ENCODE measurements around the gene MAPKAPK3. TPM values are rescaled to one million over a fixed set of nuclear protein-coding genes. Genes with fewer than 3 reads are reported as not detected.

Gene MAPKAPK3
- total and polyA plus RNA-seq, 2 of the 4 experiments (the other 2 are of a cell fraction), result 38.3 to 57.2 TPM

GRCh38 chr3:50620820-50621219 lies 3.9 kb downstream of the MAPKAPK3 start:
- dilution Hi-C loops (cut with HindIII; ENCODE audit: low sequenced_read_pairs, unreplicated experiment) (no loop called here), in situ Hi-C loops (cut with MboI; ENCODE audit: low sequenced_read_pairs) (loop anchor here (25.0 kb wide), 1 partner anchor 1066 kb away; no protein-coding TSS in a partner anchor)
- TF ChIP-seq, protein P1, sequence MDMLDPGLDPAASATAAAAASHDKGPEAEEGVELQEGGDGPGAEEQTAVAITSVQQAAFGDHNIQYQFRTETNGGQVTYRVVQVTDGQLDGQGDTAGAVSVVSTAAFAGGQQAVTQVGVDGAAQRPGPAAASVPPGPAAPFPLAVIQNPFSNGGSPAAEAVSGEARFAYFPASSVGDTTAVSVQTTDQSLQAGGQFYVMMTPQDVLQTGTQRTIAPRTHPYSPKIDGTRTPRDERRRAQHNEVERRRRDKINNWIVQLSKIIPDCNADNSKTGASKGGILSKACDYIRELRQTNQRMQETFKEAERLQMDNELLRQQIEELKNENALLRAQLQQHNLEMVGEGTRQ (IDR thresholded peaks at IDR 0.05; ENCODE audit: low read depth, low read length), result no peak
- no peak for TF ChIP-seq POLR2A (IDR thresholded peaks at IDR 0.05; ENCODE audit: low read depth, low read length)
- no peak for TF ChIP-seq CEBPB (IDR thresholded peaks at IDR 0.05; ENCODE audit: low read depth, low read length)
- TF ChIP-seq RFX5 (IDR thresholded peaks at IDR 0.05; ENCODE audit: low read depth, low read length), result no peak
- no peak for TF ChIP-seq MXI1 (IDR thresholded peaks at IDR 0.05; ENCODE audit: borderline replicate concordance, low read depth, low read length)
- TF ChIP-seq MAZ (IDR thresholded peaks at IDR 0.05; ENCODE audit: borderline replicate concordance, low read depth, low read length), result no peak
- no peak for TF ChIP-seq RCOR1 (IDR thresholded peaks at IDR 0.05; ENCODE audit: insufficient replicate concordance, low read length)
- TF ChIP-seq, protein P2, sequence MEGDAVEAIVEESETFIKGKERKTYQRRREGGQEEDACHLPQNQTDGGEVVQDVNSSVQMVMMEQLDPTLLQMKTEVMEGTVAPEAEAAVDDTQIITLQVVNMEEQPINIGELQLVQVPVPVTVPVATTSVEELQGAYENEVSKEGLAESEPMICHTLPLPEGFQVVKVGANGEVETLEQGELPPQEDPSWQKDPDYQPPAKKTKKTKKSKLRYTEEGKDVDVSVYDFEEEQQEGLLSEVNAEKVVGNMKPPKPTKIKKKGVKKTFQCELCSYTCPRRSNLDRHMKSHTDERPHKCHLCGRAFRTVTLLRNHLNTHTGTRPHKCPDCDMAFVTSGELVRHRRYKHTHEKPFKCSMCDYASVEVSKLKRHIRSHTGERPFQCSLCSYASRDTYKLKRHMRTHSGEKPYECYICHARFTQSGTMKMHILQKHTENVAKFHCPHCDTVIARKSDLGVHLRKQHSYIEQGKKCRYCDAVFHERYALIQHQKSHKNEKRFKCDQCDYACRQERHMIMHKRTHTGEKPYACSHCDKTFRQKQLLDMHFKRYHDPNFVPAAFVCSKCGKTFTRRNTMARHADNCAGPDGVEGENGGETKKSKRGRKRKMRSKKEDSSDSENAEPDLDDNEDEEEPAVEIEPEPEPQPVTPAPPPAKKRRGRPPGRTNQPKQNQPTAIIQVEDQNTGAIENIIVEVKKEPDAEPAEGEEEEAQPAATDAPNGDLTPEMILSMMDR (conservative IDR thresholded peaks at IDR 0.05; ENCODE audit: low read depth, low read length), result no peak

More at GRCh38 chr3:50620820-50621219, 3.9 kb downstream of the MAPKAPK3 start:
- no peak overlapping the region for H2BK15ac ChIP-seq (ENCODE audit: low read depth, low read length)
- peaks cover 6 to 16% of the 10 kb centered on the region in 2 experiments; a peak in 2 of 4 replicates for H3K79me1 ChIP-seq (ENCODE audit: low read depth in 1 of 2, low read length in 2 of 2)
- no peak overlapping the region for H3K9ac ChIP-seq (ENCODE audit: low read depth, low read length)
- H3K4me1 ChIP-seq (ENCODE audit: control insufficient read depth, insufficient read depth, low read length), result peaks cover 9% of the 10 kb centered on the region
- CTCF ChIA-PET, result no interaction called here
- H3K14ac ChIP-seq (replicated peaks; ENCODE audit: low read depth, low read length), result no peak overlapping the region
- BruUV-seq (replicated peaks), result no TSS peak
- no peaks in the 10 kb centered on the region for H3K36me3 ChIP-seq (ENCODE audit: control insufficient read depth, insufficient read depth, low read length)
- H2AFZ ChIP-seq (replicated peaks; ENCODE audit: low read length, poor library complexity), result no peak overlapping the region
- H3K9me1 ChIP-seq (ENCODE audit: insufficient read depth, low read length), result peaks cover 13% of the 10 kb centered on the region
- no peak overlapping the region for H2AK5ac ChIP-seq (ENCODE audit: low read depth, low read length)
- H3K4ac ChIP-seq (ENCODE audit: low read depth, low read length), result no peak overlapping the region
- ATAC-seq (ENCODE audit: low read depth), result no peak
- H3K4me3 ChIP-seq (ENCODE audit: insufficient read depth, low read depth, low read length), result no peak overlapping the region
- peaks cover 6% of the 10 kb centered on the region for H4K20me1 ChIP-seq (ENCODE audit: insufficient read depth, low read length)
- no peaks in the 10 kb centered on the region for H3K27me3 ChIP-seq (ENCODE audit: control insufficient read depth, insufficient read depth, low read length)
- no peak overlapping the region for H3K56ac ChIP-seq (ENCODE audit: extremely low read depth, insufficient read depth, low read length)
- no peak overlapping the region for H4K91ac ChIP-seq (ENCODE audit: insufficient read depth, low read depth, low read length)
- POLR2A ChIA-PET (ENCODE audit: unreplicated experiment), result no interaction called here
- no peak overlapping the region for H2BK20ac ChIP-seq (ENCODE audit: low read depth, low read length)
- H2BK5ac ChIP-seq (ENCODE audit: low read depth, low read length, poor library complexity, severe bottlenecking), result no peak overlapping the region
- no peak for DNase-seq
- H4K8ac ChIP-seq (ENCODE audit: low read depth in 2 of 2, low read length in 2 of 2), result no peak overlapping the region
- no CpG with 5 or more reads among the region's 4 CpGs for WGBS, 2 experiments (ENCODE audit: extremely low coverage in 2 of 2, insufficient read length in 1 of 2)
- no peak overlapping the region for H3K4me2 ChIP-seq (ENCODE audit: low read depth, low read length)
- no peak overlapping the region for H2BK120ac ChIP-seq (ENCODE audit: low read depth, low read length)
- no peak overlapping the region for H3K27ac ChIP-seq (ENCODE audit: insufficient read depth, low read length)
- no peaks in the 10 kb centered on the region for H3K9me3 ChIP-seq (ENCODE audit: control insufficient read depth, insufficient read depth, low read length)
- no peak overlapping the region for H3K23ac ChIP-seq (ENCODE audit: low read depth, low read length)
- intact Hi-C loops (cut with micrococcal nuclease), result no loop called here
- no peak overlapping the region for H3K18ac ChIP-seq (ENCODE audit: low read depth, low read length)
- no peak overlapping the region for H4K5ac ChIP-seq (ENCODE audit: low read depth, low read length)
- no peak overlapping the region for H2AK9ac ChIP-seq (replicated peaks; ENCODE audit: low read depth, low read length, poor library complexity)

All from IMR-90 (cell line).